IPS-15b (cell line): ENCODE results near the gene SRPX.

Source experiments
- H3K27me3 ChIP-seq: one replicate; pipeline ENCODE4 v1.6.1; 2013; ENCODE audit warnings: low read length; ENCODE audit not compliant: control insufficient read depth, insufficient read depth
- H3K36me3 ChIP-seq: one replicate; pipeline ENCODE4 v1.6.1; 2013; ENCODE audit warnings: low read length; ENCODE audit not compliant: control insufficient read depth, insufficient read depth
- H3K4me1 ChIP-seq: one replicate; pipeline ENCODE4 v1.6.1; 2013; ENCODE audit warnings: mild to moderate bottlenecking, low read length; ENCODE audit not compliant: control insufficient read depth, insufficient read depth
- H3K4me3 ChIP-seq: one replicate; pipeline ENCODE4 v1.5.1; 2013; ENCODE audit warnings: low read depth, low read length
- H3K9ac ChIP-seq: one replicate; pipeline ENCODE4 v1.6.1; 2013; ENCODE audit warnings: low read depth, mild to moderate bottlenecking, low read length
- H3K9me3 ChIP-seq: one replicate; pipeline ENCODE4 v1.6.1; 2013; ENCODE audit warnings: mild to moderate bottlenecking, low read length; ENCODE audit not compliant: control insufficient read depth, insufficient read depth

The SRPX gene

GRCh38 chrX:38103857-38104812 is 116.5 kb downstream of the SRPX start:
- H3K9ac ChIP-seq, result no peak overlapping the region
- H3K4me1 ChIP-seq, result no peaks in the 10 kb centered on the region
- H3K9me3 ChIP-seq, result no peaks in the 10 kb centered on the region
- no peak overlapping the region for H3K4me3 ChIP-seq
- H3K27me3 ChIP-seq, result no peaks in the 10 kb centered on the region
- H3K36me3 ChIP-seq, result no peaks in the 10 kb centered on the region

GRCh38 chrX:38102875-38103274 is 117.8 kb downstream of the SRPX start:
- Histone ChIP-seq H3K4me1 (no peaks in the 10 kb centered on the region), H3K27me3 (no peaks in the 10 kb centered on the region), H3K36me3 (no peaks in the 10 kb centered on the region), H3K4me3 (no peak overlapping the region), H3K9me3 (no peaks in the 10 kb centered on the region), H3K9ac (no peak overlapping the region)

- Histone ChIP-seq H3K9ac (no peak overlapping the region), H3K36me3 (no peaks in the 10 kb centered on the region), H3K27me3 (no peaks in the 10 kb centered on the region), H3K4me3 (no peak overlapping the region), H3K9me3 (no peaks in the 10 kb centered on the region), H3K4me1 (no peaks in the 10 kb centered on the region)
Measured at GRCh38 chrX:38102240-38102639, 118.4 kb downstream of the SRPX start.

- no peaks in the 10 kb centered on the region for H3K9me3 ChIP-seq
- H3K4me1 ChIP-seq, result no peaks in the 10 kb centered on the region
- H3K36me3 ChIP-seq, result no peaks in the 10 kb centered on the region
- H3K27me3 ChIP-seq, result no peaks in the 10 kb centered on the region
- no peak overlapping the region for H3K4me3 ChIP-seq
- H3K9ac ChIP-seq, result no peak overlapping the region
Measured at GRCh38 chrX:38099688-38100087, 121.0 kb downstream of the SRPX start.
